ENCODE measurements around the gene NOTUM. TPM values are rescaled to one million over a fixed set of nuclear protein-coding genes. Genes with fewer than 3 reads are reported as not detected.

Gene NOTUM
- total RNA-seq, 6 donors from 2014 or later, result 0.89 to 5.0 (median 2.3) TPM

GRCh38 chr17:81905424-81905875 lies 55.5 kb downstream of the NOTUM start:
- H3K4me1 ChIP-seq, result peaks cover 18 to 32% (median 23%) of the 10 kb centered on the region in 4 donors
- H3K9me3 ChIP-seq, result no peaks in the 10 kb centered on the region
- H3K27me3 ChIP-seq, result no peaks in the 10 kb centered on the region
- TF ChIP-seq POLR2AphosphoS5 (IDR thresholded peaks at IDR 0.05), result no peak
- TF ChIP-seq EP300 (IDR thresholded peaks at IDR 0.05), result no peak
- TF ChIP-seq POLR2A (IDR thresholded peaks at IDR 0.05), result no peak
- TF ChIP-seq CTCF (IDR thresholded peaks at IDR 0.05), result no peak
- no peak for ATAC-seq (ENCODE audit: low FRiP score in 2 of 2)
- peak in 1 of 2 donors; percentile 71 for DNase-seq
- 90 to 94% methylated on average over 4 to 16 of the region's 16 CpGs for WGBS, 2 donors
- H3K36me3 ChIP-seq, result peaks cover 0 to 51% (median 40%) of the 10 kb centered on the region in 4 donors
- H3K27ac ChIP-seq, result no peak overlapping the region
- no peak overlapping the region for H3K4me3 ChIP-seq

- WGBS, 2 donors, result 94 to 100% methylated on average over 4 to 26 of the region's 28 CpGs
- H3K36me3 ChIP-seq, result peaks cover 0 to 58% (median 44%) of the 10 kb centered on the region in 4 donors
Measured at GRCh38 chr17:81904600-81905423, 56.2 kb downstream of the NOTUM start.

GRCh38 chr17:81903896-81904599 lies 56.9 kb downstream of the NOTUM start:
- Histone ChIP-seq H3K9me3 (no peaks in the 10 kb centered on the region), H3K4me3 (no peak overlapping the region), H3K27me3 (no peaks in the 10 kb centered on the region), H3K36me3 (peaks cover 0 to 65% (median 49%) of the 10 kb centered on the region in 4 donors), H3K4me1 (peaks cover 12 to 22% (median 14%) of the 10 kb centered on the region in 4 donors), H3K27ac (no peak overlapping the region)
- WGBS, 2 donors, result 95 to 97% methylated on average over 19 to 20 of the region's 24 CpGs
- DNase-seq, result peak in 1 of 2 donors; percentile 69
- TF ChIP-seq POLR2A (IDR thresholded peaks at IDR 0.05), result no peak
- TF ChIP-seq EP300 (IDR thresholded peaks at IDR 0.05), result no peak
- no peak for TF ChIP-seq CTCF (IDR thresholded peaks at IDR 0.05)
- no peak for TF ChIP-seq POLR2AphosphoS5 (IDR thresholded peaks at IDR 0.05)
- no peak for ATAC-seq (ENCODE audit: low FRiP score in 2 of 2)

More at GRCh38 chr17:81904600-81905423, 56.2 kb downstream of the NOTUM start:
- Histone ChIP-seq H3K4me1 (peaks cover 12 to 25% (median 17%) of the 10 kb centered on the region in 4 donors), H3K27ac (no peak overlapping the region), H3K9me3 (no peaks in the 10 kb centered on the region), H3K27me3 (no peaks in the 10 kb centered on the region), H3K4me3 (no peak overlapping the region)
- DNase-seq (peak in 1 of 2 donors; percentile 74), ATAC-seq (ENCODE audit: low FRiP score in 2 of 2) (no peak)
- TF ChIP-seq POLR2AphosphoS5 (IDR thresholded peaks at IDR 0.05) (no peak), POLR2A (IDR thresholded peaks at IDR 0.05) (no peak), EP300 (IDR thresholded peaks at IDR 0.05) (no peak), CTCF (IDR thresholded peaks at IDR 0.05) (no peak)

GRCh38 chr17:81903415-81903831 lies 57.6 kb downstream of the NOTUM start:
- Histone ChIP-seq H3K4me3 (no peak overlapping the region), H3K27ac (no peak overlapping the region), H3K4me1 (peaks cover 12 to 22% (median 14%) of the 10 kb centered on the region in 4 donors), H3K27me3 (no peaks in the 10 kb centered on the region), H3K36me3 (peaks cover 2 to 72% (median 53%) of the 10 kb centered on the region in 4 donors), H3K9me3 (no peaks in the 10 kb centered on the region)
- no peak for TF ChIP-seq EP300 (IDR thresholded peaks at IDR 0.05)
- no peak for TF ChIP-seq POLR2AphosphoS5 (IDR thresholded peaks at IDR 0.05)
- no peak for TF ChIP-seq POLR2A (IDR thresholded peaks at IDR 0.05)
- no peak for TF ChIP-seq CTCF (IDR thresholded peaks at IDR 0.05)
- WGBS, 2 donors, result 95% methylated on average over 6 of the region's 10 CpGs; no CpG with 5 or more reads in 1 of the 2 donors
- ATAC-seq (ENCODE audit: low FRiP score in 2 of 2), result no peak
- DNase-seq, result peak in 1 of 2 donors; percentile 64

All from upper lobe of left lung (tissue), 6 donors.